HG03565 (cell line): ENCODE data around the gene KLF14.
"Not testable (repeated sequence)": the region's sequence is repeated elsewhere in the genome, so short reads cannot be mapped to it uniquely, and the experiment has no call there.

Experiments
- ATAC-seq: cut with Tn5 transposase; IDR thresholded peaks from one replicate; pipeline ENCODE4 v1.9.1; 2021; ENCODE audit warnings: mild to moderate bottlenecking, moderate library complexity; ENCODE audit not compliant: unreplicated experiment

The KLF14 gene

GRCh38 chr7:130733931-130734814 is at the start of gene KLF14:
KLF14 (minus strand) TSS chr7:130734207; CDS start chr7:130734033, 174 bp downstream.
- no peak for ATAC-seq

DNA sequence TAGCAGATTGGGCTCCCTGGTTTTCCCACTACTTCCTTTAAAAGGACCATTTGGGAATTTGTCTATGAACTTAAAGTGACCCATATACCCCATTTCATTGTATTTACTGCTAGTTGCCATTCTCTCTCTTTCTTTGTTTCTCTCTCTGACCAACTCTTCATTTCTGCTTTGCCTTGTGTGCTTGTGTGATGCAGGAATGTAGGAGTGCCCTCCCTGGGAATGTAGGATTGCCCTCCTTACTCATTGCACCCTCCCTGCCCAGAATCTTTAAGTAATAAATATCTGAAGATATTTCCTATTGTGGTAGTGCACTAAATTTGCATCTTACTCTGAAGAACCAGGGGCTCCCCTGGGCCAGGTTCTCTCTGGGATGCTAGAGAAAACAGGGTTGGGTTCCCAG is 47.3 kb upstream of the KLF14 start:
- ATAC-seq: no peak

DNA sequence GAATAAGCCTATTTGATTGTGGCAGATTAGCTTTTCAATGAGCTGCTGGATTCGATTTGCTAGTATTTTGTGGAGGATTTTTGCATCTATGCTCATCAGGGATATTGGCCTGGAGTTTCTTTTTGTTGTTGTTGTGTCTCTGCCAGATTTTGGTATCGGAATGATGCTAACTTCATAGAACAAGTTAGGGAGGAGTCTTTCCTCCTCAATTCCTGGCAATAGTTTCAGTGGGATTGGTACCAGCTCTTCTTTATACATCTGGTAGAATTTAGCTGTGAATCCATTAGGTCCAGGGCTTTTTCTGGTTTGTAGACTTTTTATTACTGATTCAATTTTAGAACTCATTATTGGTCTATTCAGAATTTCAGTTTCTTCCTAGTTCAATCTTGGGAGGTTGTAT is 43.4 kb upstream of the KLF14 start:
- no peak for ATAC-seq

DNA sequence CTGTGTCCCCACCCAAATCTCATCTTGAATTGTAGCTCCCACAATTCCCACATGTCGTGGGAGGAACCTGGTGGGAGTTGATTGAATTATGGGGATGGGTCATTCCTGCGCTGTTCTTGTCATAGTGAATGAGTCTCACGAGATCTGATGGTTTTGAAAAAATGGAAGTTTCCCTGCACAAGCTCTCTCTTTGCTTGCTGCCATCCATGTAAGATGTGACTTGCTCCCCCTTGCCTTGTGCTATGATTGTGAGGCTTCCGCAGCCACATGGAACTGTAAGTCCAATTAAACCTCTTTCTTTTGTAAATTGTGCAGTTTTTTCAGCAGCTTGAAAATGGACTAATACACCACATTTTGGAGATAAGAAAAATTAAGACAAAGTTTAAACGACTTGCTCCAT is 38.4 kb upstream of the KLF14 start:
- not testable (repeated sequence) for ATAC-seq

- no peak for ATAC-seq
These were observed 34.8 kb upstream of the KLF14 start for GRCh38 chr7:130768854-130769253.

DNA sequence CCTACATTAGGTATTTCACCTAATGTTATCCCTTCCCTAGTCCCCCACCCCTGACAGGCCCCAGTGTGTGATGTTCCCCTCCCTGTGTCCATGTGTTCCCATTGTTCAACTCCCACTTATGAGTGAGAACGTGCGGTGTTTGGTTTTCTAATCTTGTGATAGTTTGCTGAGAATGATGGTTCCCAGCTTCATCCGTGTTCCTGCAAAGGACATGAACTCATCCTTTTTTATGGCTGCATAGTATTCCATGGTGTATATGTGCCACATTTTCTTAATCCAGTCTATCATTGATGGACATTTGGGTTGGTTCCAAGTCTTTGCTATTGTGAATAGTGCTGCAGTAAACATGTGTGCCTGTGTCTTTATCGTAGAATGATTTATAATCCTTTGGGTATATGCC is 30.6 kb upstream of the KLF14 start:
- not testable (repeated sequence) for ATAC-seq

- no peak for ATAC-seq
These were observed 24.5 kb upstream of the KLF14 start for GRCh38 chr7:130758429-130759056.

DNA sequence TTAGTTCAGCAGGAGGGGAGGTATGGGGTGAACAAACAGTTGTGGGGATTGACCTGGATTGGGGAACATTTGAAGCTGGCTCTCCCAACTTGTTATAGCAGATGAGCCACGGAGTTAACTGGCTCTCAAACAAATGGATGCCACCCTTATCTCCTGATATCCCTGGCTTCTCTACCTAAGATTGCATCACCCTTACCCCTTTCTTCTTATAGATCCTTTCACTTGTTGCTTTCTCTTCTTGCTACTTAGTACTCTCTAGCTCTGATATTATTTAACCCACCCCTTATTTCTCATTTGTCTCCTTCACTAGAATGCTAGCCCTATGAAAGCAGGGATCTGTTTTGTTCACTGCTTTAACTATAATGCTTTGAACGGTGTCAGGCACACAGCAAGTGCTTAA is 22.3 kb upstream of the KLF14 start:
- no peak for ATAC-seq

- no peak for ATAC-seq
These were observed 18.4 kb upstream of the KLF14 start for GRCh38 chr7:130752424-130752823.

DNA sequence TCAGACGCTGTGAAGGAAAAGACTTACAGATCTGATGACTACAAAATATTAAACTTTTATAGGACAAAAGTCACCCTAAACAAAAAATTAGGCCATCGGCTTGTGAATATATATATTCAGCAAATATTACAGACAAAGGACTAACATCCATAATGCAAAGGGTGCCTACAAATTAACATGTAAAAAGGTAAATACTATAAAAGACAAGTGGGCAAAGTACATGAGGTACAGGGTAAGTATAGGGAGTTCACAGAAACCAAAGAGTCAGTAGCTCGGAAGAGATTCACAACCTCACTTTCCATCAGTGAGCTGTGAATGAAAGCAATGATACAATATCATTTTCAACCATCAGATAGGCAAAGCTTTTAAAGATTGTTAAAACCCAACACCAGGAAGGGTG is 16.7 kb upstream of the KLF14 start:
- no peak for ATAC-seq

GRCh38 chr7:130748531-130749389 is 14.8 kb upstream of the KLF14 start:
- ATAC-seq: no peak

GRCh38 chr7:130741331-130741995 is 7.5 kb upstream of the KLF14 start:
- no peak for ATAC-seq

DNA sequence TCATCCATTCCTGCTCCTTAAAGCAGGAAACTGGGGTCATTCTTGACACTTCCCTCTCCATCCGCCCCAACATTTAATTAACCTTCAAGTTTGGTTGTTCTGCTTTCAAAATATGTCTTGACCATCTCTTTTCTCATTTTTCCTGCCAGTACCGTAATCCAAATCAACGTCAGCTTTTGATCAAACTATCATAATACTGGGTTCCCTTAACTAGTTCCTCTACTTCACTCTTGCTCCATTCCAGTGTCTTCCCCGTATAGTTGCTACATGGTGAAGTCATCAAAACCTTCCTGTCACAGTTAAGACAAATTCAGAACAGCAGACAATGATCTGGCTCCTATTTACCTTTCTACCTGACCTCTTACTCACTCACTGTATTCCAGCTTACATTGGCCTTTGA is 6.6 kb upstream of the KLF14 start:
- ATAC-seq: no peak

DNA sequence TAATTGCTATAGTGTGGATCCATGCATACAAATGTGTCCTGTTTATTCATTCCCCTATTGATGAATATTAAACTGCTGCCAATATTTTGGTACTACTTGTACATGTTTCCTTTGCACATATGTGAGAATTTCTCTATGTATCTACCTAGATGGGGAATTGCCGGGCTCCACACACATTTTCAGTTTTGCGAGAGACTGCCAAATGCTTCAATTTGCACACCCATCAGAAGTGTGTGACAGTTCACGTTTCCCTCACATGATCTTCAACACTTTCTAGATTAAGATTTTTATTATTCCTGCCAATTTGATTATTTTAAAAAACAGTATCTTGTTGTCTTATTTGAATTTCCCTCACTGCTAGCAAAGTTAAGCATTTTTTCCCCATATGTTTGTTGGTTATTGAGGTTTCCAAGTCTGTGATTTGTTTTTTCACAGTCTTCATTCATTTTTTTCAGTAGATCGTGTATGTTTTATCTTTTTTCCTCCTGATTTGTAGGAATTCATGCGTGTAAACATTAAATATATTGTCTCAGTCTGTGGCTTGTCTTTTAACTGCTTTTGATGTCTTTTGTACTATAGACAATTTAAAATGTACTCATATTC is 2.4 kb upstream of the KLF14 start:
- ATAC-seq: no peak

DNA sequence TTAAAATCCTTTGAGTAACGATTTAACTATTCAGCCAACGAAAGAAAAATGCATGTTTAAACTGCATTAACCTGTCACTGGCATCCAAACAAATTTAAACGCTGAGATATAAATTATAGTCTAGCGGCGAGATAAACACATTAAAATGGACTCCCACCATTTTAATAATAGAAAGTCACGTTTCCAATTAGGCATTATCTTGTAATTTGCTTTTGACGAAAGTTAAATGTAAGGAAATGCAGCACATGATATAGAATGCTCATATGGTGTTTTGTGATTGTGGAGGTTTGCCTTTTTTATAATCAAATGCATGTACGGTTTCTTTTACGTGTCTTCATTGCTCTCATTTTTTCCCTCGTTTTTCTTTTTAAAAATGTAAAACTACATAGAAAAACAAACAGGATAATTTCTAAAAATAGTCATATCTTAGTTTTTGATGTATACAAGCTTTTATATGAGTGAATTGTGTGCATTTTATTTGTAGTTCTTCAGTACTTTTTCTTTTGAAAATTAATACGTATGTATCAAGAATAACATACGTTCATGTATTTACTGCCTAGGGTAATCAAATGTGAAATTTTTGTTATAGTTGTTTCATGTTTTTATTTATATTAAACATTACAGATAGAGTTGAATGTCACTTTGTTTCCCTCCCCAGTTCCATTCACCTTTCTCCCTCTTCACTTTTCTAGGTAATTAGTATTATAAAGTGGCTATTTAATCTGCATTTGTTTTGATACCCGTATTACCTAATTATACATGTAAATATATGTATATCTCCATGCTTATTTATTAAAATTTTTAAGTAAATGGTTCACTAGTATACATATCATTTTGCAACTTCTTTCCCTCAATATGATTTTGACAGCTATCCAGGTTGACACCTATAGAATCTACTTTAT is 1.1 kb upstream of the KLF14 start:
- no peak for ATAC-seq

GRCh38 chr7:130732980-130733930 is 752 bp downstream of the KLF14 start:
- no peak for ATAC-seq

DNA sequence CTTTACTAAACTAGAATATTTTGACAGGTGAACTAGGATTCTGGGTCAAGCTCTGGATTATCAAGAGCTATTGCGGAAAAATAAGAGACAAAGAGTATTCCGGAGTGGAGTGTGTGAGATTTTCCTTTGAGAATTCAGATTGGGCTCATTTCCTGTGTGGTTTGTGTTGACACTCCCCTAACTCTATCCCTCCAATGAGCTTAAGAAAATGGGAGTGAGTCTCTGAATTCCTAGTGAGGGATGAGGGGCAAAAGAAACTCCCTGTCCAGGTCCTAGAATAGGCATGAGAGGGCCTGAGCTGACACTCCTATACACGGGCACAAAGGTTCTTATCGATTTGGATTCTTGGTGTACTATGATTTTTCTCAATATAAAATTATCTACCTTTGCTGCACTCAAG is 10.2 kb downstream of the KLF14 start:
- ATAC-seq: no peak

DNA sequence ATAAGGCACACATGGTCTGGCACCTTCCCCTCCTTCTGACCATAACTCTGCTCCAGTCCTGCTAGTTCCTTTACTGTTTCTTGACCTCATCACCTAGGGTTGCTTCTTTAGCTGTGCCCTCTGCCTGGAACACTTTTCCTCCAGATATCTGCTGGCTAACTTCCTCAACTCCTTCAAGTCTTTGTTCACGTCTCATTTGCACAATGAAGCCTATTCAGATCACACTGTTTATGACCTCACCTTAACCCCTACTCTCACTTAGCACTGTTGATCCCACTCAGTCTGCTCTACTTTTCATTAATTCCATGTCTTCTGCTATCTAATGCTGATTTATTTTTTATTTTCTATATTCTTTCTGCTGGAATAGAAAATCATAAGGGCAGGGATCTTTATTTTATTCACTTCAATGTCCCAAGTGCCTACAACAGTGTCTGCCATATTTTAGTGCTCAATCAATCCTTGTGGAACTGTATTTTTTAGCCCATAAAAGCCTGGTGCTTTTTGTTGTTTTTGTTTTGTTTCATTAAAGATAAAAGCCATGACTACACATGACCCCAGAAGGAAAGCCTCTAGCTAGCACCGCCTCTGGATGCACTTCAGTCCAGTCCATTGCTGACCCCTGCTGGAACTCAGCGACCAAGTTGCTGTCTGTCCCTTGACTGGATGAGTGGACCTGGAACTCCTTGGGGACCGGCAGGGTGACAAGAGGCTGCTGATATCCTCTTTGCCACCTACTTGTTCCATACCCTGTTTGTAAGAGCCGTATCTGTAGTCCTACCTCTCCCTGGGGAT is 12.3 kb downstream of the KLF14 start:
- ATAC-seq: no peak
